Left ventricle myocardium inferior (tissue), 1 donor: ENCODE data around the gene UBQLNL. TPM values are rescaled to one million over a fixed set of nuclear protein-coding genes. Genes with fewer than 3 reads are reported as not detected.

Experiments used
- DNase-seq: peaks from one replicate; pipeline ENCODE4 v3.0.0-alpha.2; 2020
- H3K27ac ChIP-seq: fragments of 200-600 bp; replicated peaks from 2 replicates; pipeline ENCODE4 v1.8.0; 2021
- H3K27me3 ChIP-seq: fragments of 200-600 bp; 2 replicates; pipeline ENCODE4 v1.8.0; 2021; ENCODE audit warnings: low read depth
- H3K36me3 ChIP-seq: fragments of 200-600 bp; 2 replicates; pipeline ENCODE4 v1.8.0; 2021
- H3K4me1 ChIP-seq: fragments of 200-600 bp; 2 replicates; pipeline ENCODE4 v1.8.0; 2021
- H3K4me3 ChIP-seq: fragments of 200-600 bp; 2 replicates; pipeline ENCODE4 v1.8.0; 2021; ENCODE audit warnings: mild to moderate bottlenecking, moderate library complexity
- H3K9me3 ChIP-seq: fragments of 200-600 bp; replicated peaks from 2 replicates; pipeline ENCODE4 v1.8.0; 2021
- intact Hi-C: fragments of 100-400 bp; cut with micrococcal nuclease; formaldehyde crosslinking; loops from one replicate; pipeline ENCODE4 v1.11.0; 2022
- total RNA-seq: library from RNA; stranded (reverse); fragmentation: NEBNext Ultra II Directional; extraction: Animal tissue kit (Norgen Biotek cat#: 25700); gene quantifications from one replicate; pipeline ENCODE4 v1.2.1, GENCODE V29; 2021
- TF ChIP-seq, protein P1 (sequence below): fragments of 200-600 bp; IDR thresholded peaks from 2 replicates; pipeline ENCODE4 v1.8.0; 2021; ENCODE audit warnings: antibody characterized with exemption, mild to moderate bottlenecking, borderline replicate concordance
- donor health status: DM: no; HTN: yes; CAD: no; lungs with severe emphysema.

Gene UBQLNL
- total RNA-seq, 1 donor from 2014 or later = not detected

DNA sequence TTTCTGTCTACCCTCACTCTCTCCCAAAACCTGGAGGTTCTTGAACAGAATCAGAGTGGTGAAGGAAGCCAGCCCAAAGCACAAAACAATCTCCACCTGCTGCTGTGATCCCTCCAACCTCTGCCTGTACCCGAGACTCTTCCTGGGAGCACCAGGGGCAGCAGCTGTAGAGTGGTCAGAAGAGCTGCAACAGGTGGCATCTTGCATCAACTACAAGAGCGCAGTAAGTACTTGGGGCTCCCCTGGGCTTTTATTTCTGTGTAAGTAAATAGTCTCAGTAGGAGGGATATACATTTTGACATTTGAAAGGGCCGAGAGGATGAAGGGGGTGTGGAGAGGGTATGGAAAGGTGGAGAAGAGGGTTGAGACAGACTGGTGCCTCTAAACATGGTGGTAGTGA is 8.3 kb upstream of the UBQLNL start:
- Histone ChIP-seq H3K4me1 (peaks cover 7% of the 10 kb centered on the region), H3K27me3 (no peaks in the 10 kb centered on the region), H3K9me3 (no peaks in the 10 kb centered on the region), H3K4me3 (no peak overlapping the region), H3K27ac (no peak overlapping the region), H3K36me3 (no peaks in the 10 kb centered on the region)
- DNase-seq = no peak
- TF ChIP-seq, protein P1, sequence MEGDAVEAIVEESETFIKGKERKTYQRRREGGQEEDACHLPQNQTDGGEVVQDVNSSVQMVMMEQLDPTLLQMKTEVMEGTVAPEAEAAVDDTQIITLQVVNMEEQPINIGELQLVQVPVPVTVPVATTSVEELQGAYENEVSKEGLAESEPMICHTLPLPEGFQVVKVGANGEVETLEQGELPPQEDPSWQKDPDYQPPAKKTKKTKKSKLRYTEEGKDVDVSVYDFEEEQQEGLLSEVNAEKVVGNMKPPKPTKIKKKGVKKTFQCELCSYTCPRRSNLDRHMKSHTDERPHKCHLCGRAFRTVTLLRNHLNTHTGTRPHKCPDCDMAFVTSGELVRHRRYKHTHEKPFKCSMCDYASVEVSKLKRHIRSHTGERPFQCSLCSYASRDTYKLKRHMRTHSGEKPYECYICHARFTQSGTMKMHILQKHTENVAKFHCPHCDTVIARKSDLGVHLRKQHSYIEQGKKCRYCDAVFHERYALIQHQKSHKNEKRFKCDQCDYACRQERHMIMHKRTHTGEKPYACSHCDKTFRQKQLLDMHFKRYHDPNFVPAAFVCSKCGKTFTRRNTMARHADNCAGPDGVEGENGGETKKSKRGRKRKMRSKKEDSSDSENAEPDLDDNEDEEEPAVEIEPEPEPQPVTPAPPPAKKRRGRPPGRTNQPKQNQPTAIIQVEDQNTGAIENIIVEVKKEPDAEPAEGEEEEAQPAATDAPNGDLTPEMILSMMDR = no peak
- intact Hi-C loops = no loop called here

DNA sequence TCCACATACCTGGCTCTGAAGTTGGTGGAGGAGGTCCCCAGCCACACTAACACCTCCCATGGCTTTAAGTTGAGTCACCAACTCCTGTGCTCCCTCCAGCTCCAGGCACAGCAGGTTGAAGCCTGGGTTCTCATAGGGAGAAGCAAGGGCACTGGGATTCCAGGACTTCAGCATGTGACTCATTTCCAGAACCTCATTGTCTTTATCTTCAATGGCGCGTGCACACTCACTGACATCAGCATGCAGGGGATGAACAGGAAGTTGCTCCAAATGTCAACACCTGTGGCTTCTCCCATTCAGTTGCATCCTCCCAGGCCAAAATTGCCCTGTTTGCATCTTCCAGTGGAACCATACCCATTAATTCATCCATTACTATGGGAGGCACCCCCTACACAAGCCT is 5.8 kb upstream of the UBQLNL start:
- intact Hi-C loops = no loop called here
- Histone ChIP-seq H3K9me3 (no peaks in the 10 kb centered on the region), H3K27me3 (no peaks in the 10 kb centered on the region), H3K36me3 (no peaks in the 10 kb centered on the region), H3K27ac (no peak overlapping the region), H3K4me3 (no peak overlapping the region), H3K4me1 (no peaks in the 10 kb centered on the region)
- TF ChIP-seq, protein P1 = no peak
- no peak for DNase-seq

GRCh38 chr11:5521540-5521939 is 5.0 kb upstream of the UBQLNL start:
- H3K4me1 ChIP-seq = no peaks in the 10 kb centered on the region
- intact Hi-C loops = no loop called here
- no peaks in the 10 kb centered on the region for H3K36me3 ChIP-seq
- DNase-seq = no peak
- no peaks in the 10 kb centered on the region for H3K9me3 ChIP-seq
- TF ChIP-seq, protein P1 = no peak
- H3K27me3 ChIP-seq = no peaks in the 10 kb centered on the region
- no peak overlapping the region for H3K4me3 ChIP-seq
- no peak overlapping the region for H3K27ac ChIP-seq

- no peak overlapping the region for H3K27ac ChIP-seq
- H3K4me1 ChIP-seq = no peaks in the 10 kb centered on the region
- H3K27me3 ChIP-seq = no peaks in the 10 kb centered on the region
- DNase-seq = no peak
- TF ChIP-seq, protein P1 = no peak
- intact Hi-C loops = no loop called here
- no peak overlapping the region for H3K4me3 ChIP-seq
- no peaks in the 10 kb centered on the region for H3K9me3 ChIP-seq
- H3K36me3 ChIP-seq = no peaks in the 10 kb centered on the region
These were observed 1.7 kb downstream of the UBQLNL start for GRCh38 chr11:5514841-5515240.

GRCh38 chr11:5509803-5510202 is 6.7 kb downstream of the UBQLNL start, which contains the start of gene UBQLN3:
TSS of gene UBQLN3 (minus strand) at chr11:5509957. CDS start at chr11:5509558, 399 bp downstream.
- Histone ChIP-seq H3K27ac (no peak within 1 kb of the TSS), H3K27me3 (peaks cover 5% of the 10 kb centered on the region), H3K4me1 (no peaks in the 10 kb centered on the region), H3K9me3 (no peaks in the 10 kb centered on the region), H3K4me3 (no peak within 1 kb of the TSS), H3K36me3 (no peaks in the 10 kb centered on the region)
- intact Hi-C loops = no loop called here
- TF ChIP-seq, protein P1 = no peak
- DNase-seq = no peak

DNA sequence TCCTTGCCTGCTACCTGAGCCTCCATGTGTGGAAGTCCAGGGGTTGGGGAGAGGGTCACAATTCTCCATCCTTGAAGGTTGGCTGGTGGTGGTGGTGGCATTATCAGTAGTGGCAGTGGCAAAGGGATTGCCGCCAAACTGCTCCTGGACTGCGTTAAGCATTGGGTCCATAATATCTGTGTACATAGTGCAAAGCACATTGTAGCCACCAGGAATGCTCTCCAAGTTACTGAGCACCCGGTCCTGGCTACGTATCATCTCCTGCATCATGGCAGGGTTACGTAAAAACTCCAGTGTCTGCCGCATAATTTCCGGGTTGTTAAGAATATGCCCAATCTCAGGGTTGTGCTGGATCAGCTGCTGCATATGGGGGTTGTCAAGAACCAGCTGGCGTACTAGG is 7.9 kb downstream of the UBQLNL start:
- DNase-seq = no peak
- no peak overlapping the region for H3K4me3 ChIP-seq
- H3K27ac ChIP-seq = no peak overlapping the region
- H3K4me1 ChIP-seq = no peaks in the 10 kb centered on the region
- H3K36me3 ChIP-seq = no peaks in the 10 kb centered on the region
- TF ChIP-seq, protein P1 = no peak
- intact Hi-C loops = no loop called here
- no peaks in the 10 kb centered on the region for H3K9me3 ChIP-seq
- peaks cover 5% of the 10 kb centered on the region for H3K27me3 ChIP-seq
